GM12878 (cell line): Measurements from ENCODE around the gene EXOSC10. TPM values are rescaled to one million over a fixed set of nuclear protein-coding genes. Genes with fewer than 3 reads are reported as not detected.

Source experiments
- ASH2L ChIP-seq: fragments of 300-600, 200-600 bp; sonication (generic); IDR thresholded peaks from 2 replicates; pipeline ENCODE4 v1.6.1; 2017; ENCODE audit warnings: low read depth, mild to moderate bottlenecking, borderline replicate concordance
- CEBPZ ChIP-seq: fragments of 150-350 bp; IDR thresholded peaks from 2 replicates; pipeline ENCODE4 v1.6.1; 2016; ENCODE audit warnings: low read depth, low read length
- CTCF ChIP-seq, 3 experiments: IDR thresholded peaks in 2 of 3; conservative IDR thresholded peaks in 1 of 3; 2 replicates each; pipeline ENCODE4 v1.5.1; 2011; ENCODE audit warnings: low read depth in 3 of 3, low read length in 3 of 3, mild to moderate bottlenecking in 3 of 3, control low read depth in 2 of 3, moderate library complexity in 2 of 3, inconsistent platforms in 1 of 3, mixed read lengths in 1 of 3; ENCODE audit not compliant: control insufficient read depth in 2 of 3, insufficient read depth in 1 of 3; ENCODE audit errors: extremely low read depth in 1 of 3
- E2F4 ChIP-seq: IDR thresholded peaks from 2 replicates; pipeline ENCODE4 v1.6.1; 2012; ENCODE audit warnings: low read depth, low read length, improper control_type of control experiment
- ESRRA ChIP-seq: IDR thresholded peaks from 2 replicates; pipeline ENCODE4 v1.6.1; 2012; ENCODE audit warnings: mild to moderate bottlenecking, low read length, improper control_type of control experiment
- HDAC6 ChIP-seq: fragments of 200-600 bp; sonication (generic); IDR thresholded peaks from one replicate; pipeline ENCODE4 v1.8.0; 2017; ENCODE audit warnings: antibody characterized with exemption; ENCODE audit not compliant: unreplicated experiment
- KDM1A ChIP-seq: fragments of 200-600 bp; sonication (generic); IDR thresholded peaks from 2 replicates; pipeline ENCODE4 v1.6.1; 2016; ENCODE audit warnings: borderline replicate concordance
- LARP7 ChIP-seq: fragments of 450-650 bp; IDR thresholded peaks from 2 replicates; pipeline ENCODE4 v1.6.1; 2017; ENCODE audit warnings: mild to moderate bottlenecking
- MAX ChIP-seq: IDR thresholded peaks from 2 replicates; pipeline ENCODE4 v1.6.1; 2012; ENCODE audit warnings: low read depth, low read length, improper control_type of control experiment
- MTA2 ChIP-seq: fragments of 450-650 bp; IDR thresholded peaks from 2 replicates; pipeline ENCODE4 v1.6.1; 2016; ENCODE audit warnings: low read depth, mild to moderate bottlenecking, moderate library complexity
- MYB ChIP-seq: fragments of 150-350 bp; IDR thresholded peaks from 2 replicates; pipeline ENCODE4 v1.6.1; 2014; ENCODE audit warnings: mild to moderate bottlenecking, low read depth, low read length, borderline replicate concordance
- POLR2A ChIP-seq: IDR thresholded peaks from 2 replicates; pipeline ENCODE4 v1.6.1; 2011; ENCODE audit warnings: low read depth, mild to moderate bottlenecking, low read length
- RAD51 ChIP-seq: fragments of 450-650 bp; IDR thresholded peaks from 2 replicates; pipeline ENCODE4 v1.6.1; 2016; ENCODE audit warnings: moderate library complexity, mild to moderate bottlenecking, inconsistent platforms
- RELA ChIP-seq: fragments of 450-650 bp; IDR thresholded peaks from 2 replicates; pipeline ENCODE4 v1.8.0; 2014; ENCODE audit warnings: borderline replicate concordance; ENCODE audit not compliant: partially characterized antibody
- SIN3A ChIP-seq: IDR thresholded peaks from 2 replicates; pipeline ENCODE4 v1.6.1; 2012; ENCODE audit warnings: low read depth, low read length, improper control_type of control experiment
- WRNIP1 ChIP-seq: IDR thresholded peaks from 2 replicates; pipeline ENCODE4 v1.6.1; 2011; ENCODE audit warnings: low read depth, low read length, improper control_type of control experiment, borderline replicate concordance
- ZBTB40 ChIP-seq: fragments of 450-650 bp; IDR thresholded peaks from 2 replicates; pipeline ENCODE4 v1.6.1; 2016; ENCODE audit warnings: mild to moderate bottlenecking, moderate library complexity, borderline replicate concordance
- polyA plus RNA-seq, 11 experiments: library from polyadenylated mRNA; depleted of rRNA in 4 of 11; unstranded in 6 of 11; stranded (reverse) in 5 of 11; fragments of >200 nt; fragmentation: Nextera tagmentation in 4 of 11; fragmentation: Illumina TruSeq in 1 of 11; extraction: Ambion mirVana in 4 of 11; extraction: Trizol in 1 of 11; gene quantifications; 1 replicate in 1 of 11; 2 replicates in 10 of 11; pipeline versions ENCODE4 v1.2.1 to v1.2.3, GENCODE V29; 2011 to 2016; ENCODE audit warnings: inconsistent platforms in 2 of 11, missing spikeins in 2 of 11, low read depth in 1 of 11
- total RNA-seq, 4 experiments: library from RNA; depleted of rRNA in 3 of 4; stranded (reverse); fragments of >200 nt in 3 of 4; fragmentation: Illumina TruSeq in 1 of 4; extraction: Trizol in 1 of 4; gene quantifications; 2 replicates each; pipeline versions ENCODE4 v1.2.1 to v1.2.3, GENCODE V29; 2013 to 2021

EXOSC10 gene
- total and polyA plus RNA-seq, 10 of the 15 experiments (the other 5 are each of a cell fraction or from before 2014, with no cell fraction given), result 16.2 to 86.5 (median 66.4) TPM

- TF ChIP-seq CEBPZ (no peak), KDM1A (no peak), ESRRA (no peak), MTA2 (no peak), HDAC6 (no peak), ZBTB40 (peak; percentile 67; the same call in 1 of the 2 replicates), RAD51 (no peak), E2F4 (no peak), LARP7 (no peak), RELA (peak; percentile 47), SIN3A (no peak), MYB (no peak), WRNIP1 (no peak), POLR2A (peak; percentile 82), ASH2L (no peak), MAX (peak; percentile 90; the same call in 1 of the 2 replicates), CTCF (IDR thresholded peaks at IDR 0.05 in 2 of 3, conservative IDR thresholded peaks at IDR 0.05 in 1 of 3; ENCODE audit: control insufficient read depth in 2 of 3, extremely low read depth in 1 of 3, insufficient read depth in 1 of 3, low read depth in 3 of 3, low read length in 3 of 3) (peak in 2 of 3 experiments; percentile 13 to 41; a peak in 1 of 6 replicates)
Measured at GRCh38 chr1:11059968-11060830, 39.5 kb downstream of the EXOSC10 start, which contains the start of gene SRM (continued).
